Renal cortex interstitium (tissue), 15 donors: ENCODE measurements around the gene CASP2. TPM values are rescaled to one million over a fixed set of nuclear protein-coding genes. Genes with fewer than 3 reads are reported as not detected.

Experiments
- DNase-seq, 11 donors: peaks; one replicate each; pipeline ENCODE4 v3.0.0-alpha.2; 2013; ENCODE audit warnings: low read depth in 9 of 11, low spot score in 4 of 11; ENCODE audit errors: extremely low read depth in 1 of 11
- long read RNA-seq, 16 experiments: transcript quantifications; one replicate each; lab custom pipeline, GENCODE V29; 2026
- polyA plus RNA-seq, 3 donors: library from polyadenylated mRNA; unstranded; fragments of 120-200 nt; gene quantifications; one replicate each; pipeline ENCODE4 v1.2.1, GENCODE V29; 2013; ENCODE audit not compliant: insufficient read length in 3 of 3

CASP2 gene
- polyA plus RNA-seq, result 10 to 100 TPM; 47.5 to 58.4 (median 53.1) TPM
- long read RNA-seq, donor 1, full-length matches to known transcripts, result 8 of 8 reads
- long read RNA-seq, donor 1, partial matches to known transcripts, result 0 of 8 reads
- long read RNA-seq, donor 1, other reads (novel, unspliced or antisense), result 0 of 8 reads
- long read RNA-seq, donor 2, full-length matches to known transcripts, result 4 of 4 reads
- long read RNA-seq, donor 2, partial matches to known transcripts, result 0 of 4 reads
- long read RNA-seq, donor 2, other reads (novel, unspliced or antisense), result 0 of 4 reads
- long read RNA-seq, donor 3, full-length matches to known transcripts, result 6 of 6 reads
- long read RNA-seq, donor 3, partial matches to known transcripts, result 0 of 6 reads
- long read RNA-seq, donor 3, other reads (novel, unspliced or antisense), result 0 of 6 reads
- long read RNA-seq, donor 4, full-length matches to known transcripts, result 4 of 4 reads
- long read RNA-seq, donor 4, partial matches to known transcripts, result 0 of 4 reads
- long read RNA-seq, donor 4, other reads (novel, unspliced or antisense), result 0 of 4 reads
- long read RNA-seq, donor 5, result 0 reads
- long read RNA-seq, donor 6, full-length matches to known transcripts, result 7 of 7 reads
- long read RNA-seq, donor 6, partial matches to known transcripts, result 0 of 7 reads
- long read RNA-seq, donor 6, other reads (novel, unspliced or antisense), result 0 of 7 reads
- long read RNA-seq, donor 7, full-length matches to known transcripts, result 4 of 4 reads
- long read RNA-seq, donor 7, partial matches to known transcripts, result 0 of 4 reads
- long read RNA-seq, donor 7, other reads (novel, unspliced or antisense), result 0 of 4 reads
- long read RNA-seq, donor 8, result 0 reads
- long read RNA-seq, donor 9, full-length matches to known transcripts, result 5 of 11 reads
- long read RNA-seq, donor 9, partial matches to known transcripts, result 6 of 11 reads
- long read RNA-seq, donor 9, other reads (novel, unspliced or antisense), result 0 of 11 reads
- long read RNA-seq, donor 10, full-length matches to known transcripts, result 7 of 7 reads
- long read RNA-seq, donor 10, partial matches to known transcripts, result 0 of 7 reads
- long read RNA-seq, donor 10, other reads (novel, unspliced or antisense), result 0 of 7 reads
- long read RNA-seq, donor 11, full-length matches to known transcripts, result 6 of 6 reads
- long read RNA-seq, donor 11, partial matches to known transcripts, result 0 of 6 reads
- long read RNA-seq, donor 11, other reads (novel, unspliced or antisense), result 0 of 6 reads
- long read RNA-seq, donor 12, full-length matches to known transcripts, result 3 of 3 reads
- long read RNA-seq, donor 12, partial matches to known transcripts, result 0 of 3 reads
- long read RNA-seq, donor 12, other reads (novel, unspliced or antisense), result 0 of 3 reads
- long read RNA-seq, donor 13, result 0 reads
- long read RNA-seq, donor 14, full-length matches to known transcripts, result 3 of 13 reads
- long read RNA-seq, donor 14, partial matches to known transcripts, result 10 of 13 reads
- long read RNA-seq, donor 14, other reads (novel, unspliced or antisense), result 0 of 13 reads
- long read RNA-seq, donor 15, full-length matches to known transcripts, result 5 of 5 reads
- long read RNA-seq, donor 15, partial matches to known transcripts, result 0 of 5 reads
- long read RNA-seq, donor 15, other reads (novel, unspliced or antisense), result 0 of 5 reads
- long read RNA-seq, donor 16, full-length matches to known transcripts, result 21 of 21 reads
- long read RNA-seq, donor 16, partial matches to known transcripts, result 0 of 21 reads
- long read RNA-seq, donor 16, other reads (novel, unspliced or antisense), result 0 of 21 reads

DNA sequence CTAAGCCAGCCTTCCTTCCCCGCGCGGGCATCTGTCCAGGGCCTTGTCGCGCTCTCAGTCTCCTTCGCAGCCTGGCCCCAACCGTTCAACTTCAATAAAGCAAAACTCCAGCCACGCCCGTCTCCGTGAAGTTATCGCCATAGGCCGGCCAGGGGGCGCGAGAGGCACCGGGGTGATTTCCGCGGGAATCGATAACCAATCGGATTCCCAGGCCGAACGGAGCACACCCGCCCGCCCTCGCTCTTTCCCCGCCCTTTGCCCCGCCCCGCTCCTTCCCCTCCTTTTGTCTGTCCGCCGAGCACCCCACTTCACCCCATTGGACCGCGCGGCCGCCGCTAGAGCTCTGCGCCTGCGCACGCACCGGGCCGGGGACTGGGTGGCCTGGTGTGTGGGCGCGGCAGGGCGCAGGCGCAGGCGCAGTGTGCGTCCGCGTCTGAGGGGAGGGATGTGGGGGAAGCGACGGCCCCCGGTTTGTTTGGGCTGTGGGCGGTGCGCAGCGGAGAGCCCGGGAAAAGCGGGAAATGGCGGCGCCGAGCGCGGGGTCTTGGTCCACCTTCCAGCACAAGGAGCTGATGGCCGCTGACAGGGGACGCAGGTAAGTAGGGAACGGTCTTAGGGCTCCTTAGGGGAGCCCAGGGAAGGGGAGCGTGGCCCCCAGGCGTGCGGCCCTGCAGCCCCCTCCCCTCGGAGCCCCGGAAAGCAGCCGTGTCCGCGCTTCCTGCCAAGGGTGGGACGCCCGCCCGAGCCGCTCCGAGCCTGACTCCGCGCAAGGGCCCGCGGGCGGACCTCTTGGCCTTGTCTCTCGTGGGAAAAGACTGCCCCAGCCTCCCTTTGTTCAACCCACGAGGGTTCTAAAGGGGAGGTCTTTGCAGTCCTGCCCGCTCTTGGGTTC is at the start of gene CASP2:
CASP2 (plus strand) TSS at position 417 of the 892 bp plus-strand sequence; CDS start at position 522, 105 bp downstream.
- peak; percentile 81 to 97 (median 93) for DNase-seq

DNA sequence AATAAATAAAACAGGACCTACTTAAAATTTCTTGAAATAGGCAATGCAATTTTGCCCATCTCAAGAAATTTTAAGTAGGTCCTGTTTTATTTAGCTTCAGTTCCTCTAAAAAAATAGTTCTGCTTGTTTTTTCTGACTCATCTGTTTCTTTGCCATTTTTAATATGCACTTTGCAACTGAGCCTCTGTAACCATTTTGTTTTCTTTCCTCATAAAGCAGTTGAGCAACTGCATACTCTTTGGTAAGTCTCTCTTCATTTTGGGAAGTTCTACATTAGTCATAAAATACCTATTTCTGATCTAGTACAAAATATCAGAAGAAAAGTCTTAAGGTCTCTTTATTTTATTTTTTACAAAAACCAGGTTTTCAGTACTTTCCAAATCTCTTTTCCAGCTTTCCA is 48.3 kb upstream of the CASP2 start:
- DNase-seq, result no peak

DNA sequence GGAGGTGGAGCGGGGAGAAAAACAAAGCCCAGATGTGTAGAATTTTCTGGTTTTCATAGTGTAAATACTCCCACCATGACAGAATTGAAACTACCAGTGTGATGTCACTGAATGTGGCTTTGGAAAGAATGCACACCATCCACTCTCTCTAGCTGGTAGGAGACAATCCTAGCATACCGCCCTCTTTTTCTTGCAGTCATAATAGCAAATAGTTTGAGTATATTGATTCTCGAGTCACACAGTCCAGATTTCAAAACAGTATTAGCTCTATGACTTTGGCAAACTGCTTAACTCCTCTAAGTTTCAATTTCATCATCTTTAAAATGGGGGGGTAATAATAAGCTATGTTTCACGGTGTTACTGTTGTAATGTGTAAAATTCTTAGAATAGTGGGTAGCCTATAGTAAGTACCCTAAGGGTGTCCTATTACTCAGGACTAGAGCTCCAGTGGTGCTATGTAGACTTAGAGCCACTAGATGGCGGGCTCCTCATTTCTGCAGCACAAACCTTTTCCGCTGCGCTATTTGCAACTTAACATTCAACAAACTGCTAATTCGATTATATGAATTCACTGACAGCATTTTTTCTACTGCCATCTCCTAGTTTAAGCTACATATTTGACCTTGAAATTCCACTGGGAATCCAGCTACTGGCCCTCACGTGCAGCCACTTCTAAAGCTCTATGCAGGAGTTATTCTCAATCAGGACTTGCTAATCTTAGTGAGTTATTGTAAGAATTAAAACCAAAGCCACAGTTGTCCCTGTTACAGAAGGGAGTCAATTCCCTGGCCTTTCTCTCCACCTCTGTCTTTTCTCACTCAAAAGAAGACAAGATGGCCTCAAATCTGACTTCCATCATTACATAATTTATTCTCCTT is 47.6 kb upstream of the CASP2 start:
- DNase-seq, result peak in 10 of 11 donors; percentile 57 to 80 (median 68)

DNA sequence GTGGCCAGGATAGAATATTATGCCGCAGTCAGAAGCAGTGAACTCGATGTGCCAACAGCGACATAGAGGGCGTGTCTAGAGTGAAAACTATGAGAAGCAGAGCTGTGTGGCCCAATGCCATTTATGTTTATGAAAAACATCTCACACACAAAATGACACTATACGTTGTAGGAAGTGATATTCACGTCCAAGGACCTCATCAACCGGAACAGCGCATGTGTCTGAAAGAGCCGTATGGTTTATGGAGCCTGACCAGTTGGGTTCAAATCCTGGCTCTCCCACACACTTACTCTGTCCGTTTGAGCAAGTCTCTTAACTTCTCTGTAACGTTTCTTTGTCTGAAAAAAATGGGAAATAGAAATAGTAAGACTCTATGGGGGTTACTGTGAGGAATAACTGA is 45.8 kb upstream of the CASP2 start:
- no peak for DNase-seq

DNA sequence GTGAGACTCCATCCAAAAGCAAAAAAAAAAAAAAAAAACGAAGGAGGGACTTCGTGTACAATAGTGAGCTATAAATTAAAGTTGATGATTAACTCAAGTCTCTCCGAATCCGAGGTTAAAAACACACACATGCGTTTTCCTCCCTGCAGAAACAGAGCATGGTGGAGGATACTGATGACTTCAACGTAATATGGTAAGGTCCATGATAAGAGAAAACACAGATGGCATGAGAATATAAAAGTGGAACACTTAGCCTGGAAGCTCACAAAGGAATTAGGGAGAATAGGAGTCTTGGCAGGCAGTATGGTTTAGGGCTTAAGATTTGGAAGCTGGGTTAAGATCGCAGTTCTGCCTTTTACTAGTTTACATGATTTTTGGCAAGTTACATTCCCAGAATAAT is 45.0 kb upstream of the CASP2 start:
- no peak for DNase-seq

DNA sequence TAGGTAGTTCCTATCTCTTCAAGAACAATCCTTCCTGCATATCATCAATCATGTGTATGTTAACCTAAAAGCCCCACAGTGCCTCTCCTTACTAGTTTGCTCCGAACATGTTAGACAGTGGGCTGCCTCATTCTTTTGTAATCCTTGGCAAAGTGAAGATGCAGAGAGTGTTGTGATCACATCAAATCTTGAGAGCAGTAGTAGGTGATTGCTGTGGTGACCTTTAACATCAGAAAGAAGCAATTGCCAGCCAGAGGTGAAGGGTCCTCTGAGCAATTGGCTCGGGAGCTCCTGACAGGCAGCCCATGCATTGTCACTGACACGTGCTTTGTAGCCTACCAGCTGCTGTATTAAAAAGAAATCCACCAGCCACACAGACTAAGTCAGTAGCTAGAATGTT is 44.5 kb upstream of the CASP2 start:
- no peak for DNase-seq

DNA sequence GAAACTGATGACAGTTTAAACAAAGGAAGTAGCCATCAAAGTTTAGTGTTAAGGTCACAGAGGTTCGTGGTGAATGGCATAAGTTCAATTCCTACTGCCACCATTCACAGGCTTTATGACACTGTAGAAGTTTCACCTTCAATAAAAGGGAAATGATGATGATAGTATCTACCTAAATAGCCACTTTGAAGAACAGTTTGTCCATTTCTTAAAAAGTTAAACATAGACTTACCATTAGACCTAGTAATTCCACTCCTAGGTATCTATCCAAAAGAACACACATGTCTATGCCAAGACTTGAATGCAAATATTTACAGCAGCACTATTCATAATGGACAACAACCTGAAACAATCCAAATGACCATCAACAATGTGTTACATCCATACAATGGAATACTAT is 43.8 kb upstream of the CASP2 start:
- no peak for DNase-seq

DNA sequence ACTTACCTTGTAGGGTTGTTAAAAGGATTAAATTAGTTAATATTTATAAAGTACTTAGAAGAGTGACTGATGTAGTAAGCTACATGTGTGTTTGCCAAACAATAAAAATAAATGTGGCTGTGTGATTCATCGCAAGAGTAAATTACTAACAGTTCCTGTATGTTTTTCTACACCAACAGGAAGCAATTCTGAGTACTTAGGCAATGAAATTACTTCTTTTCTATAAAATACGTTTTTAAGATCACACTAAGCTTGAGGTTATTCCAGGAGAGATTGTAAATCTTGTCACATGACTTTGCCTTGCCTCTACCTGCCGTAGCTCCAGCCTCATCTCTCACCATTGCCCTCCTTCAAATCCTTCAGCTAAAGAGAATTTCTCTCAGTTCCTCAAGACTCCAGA is 43.0 kb upstream of the CASP2 start:
- DNase-seq, result no peak

DNA sequence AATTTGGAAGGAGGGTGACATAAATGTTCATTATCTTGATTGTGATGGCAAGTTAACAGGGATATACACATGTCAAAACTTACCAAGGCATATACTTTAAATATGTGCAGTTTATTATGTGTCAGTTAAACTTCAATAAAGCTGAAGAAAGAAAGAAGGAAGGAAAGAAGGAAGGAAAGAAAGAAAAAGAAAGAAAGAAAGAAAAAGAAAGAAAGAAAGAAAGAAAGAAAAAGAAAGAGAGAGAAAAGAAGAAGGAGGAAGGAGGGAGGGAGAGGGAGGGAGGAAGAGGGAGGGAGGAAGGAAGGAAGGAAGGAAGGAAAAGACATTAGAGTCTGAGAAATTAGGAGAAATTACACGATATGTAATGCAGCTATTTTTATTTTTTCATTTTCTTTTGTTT is 40.8 kb upstream of the CASP2 start:
- no peak for DNase-seq

DNA sequence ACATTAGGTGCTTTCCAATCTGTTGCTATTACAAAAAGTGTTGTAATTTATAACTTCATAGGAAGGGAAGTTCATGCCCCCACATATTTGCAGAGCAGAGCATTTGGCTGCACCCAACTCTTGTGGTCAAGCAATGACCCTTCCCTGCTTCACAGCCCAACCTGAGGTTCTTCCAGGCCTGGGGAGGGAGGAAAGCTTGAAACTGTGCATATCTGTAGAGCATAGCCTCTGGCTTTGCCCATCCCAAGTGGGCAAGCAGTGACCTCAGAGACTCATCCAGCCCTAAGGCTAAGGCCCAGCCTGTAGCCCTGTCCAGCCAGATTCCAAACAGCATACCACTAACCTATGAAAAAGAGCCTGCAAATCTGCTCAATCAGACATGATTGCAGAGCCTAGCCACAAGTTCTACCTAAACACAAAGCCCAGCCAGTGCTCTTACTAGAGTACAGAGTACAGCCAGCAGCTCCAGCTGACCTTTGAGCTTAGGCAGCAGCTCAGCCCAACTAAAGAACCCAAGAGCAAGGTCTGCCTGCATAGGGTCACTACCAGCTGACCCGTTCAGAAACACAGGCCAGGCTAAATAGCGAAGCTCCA is 39.3 kb upstream of the CASP2 start:
- no peak for DNase-seq

DNA sequence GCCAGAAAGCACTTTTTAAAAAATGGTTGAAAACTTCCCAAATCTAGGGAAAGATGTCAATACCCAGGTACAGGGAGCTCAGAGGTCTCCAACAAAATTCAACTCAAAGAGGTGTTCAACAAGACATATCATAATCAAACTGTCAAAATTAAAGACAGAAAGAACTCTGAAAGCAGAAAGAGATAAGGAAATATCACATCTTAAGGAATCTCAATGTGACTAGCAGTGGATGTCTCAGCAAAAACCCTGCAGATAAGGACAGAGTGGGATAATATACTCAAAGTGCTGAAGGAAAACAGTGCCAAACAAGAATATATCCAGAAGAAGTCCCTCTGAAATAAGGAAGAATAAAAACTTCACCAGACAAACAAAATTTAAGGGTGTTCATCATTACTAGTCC is 38.0 kb upstream of the CASP2 start:
- no peak for DNase-seq

DNA sequence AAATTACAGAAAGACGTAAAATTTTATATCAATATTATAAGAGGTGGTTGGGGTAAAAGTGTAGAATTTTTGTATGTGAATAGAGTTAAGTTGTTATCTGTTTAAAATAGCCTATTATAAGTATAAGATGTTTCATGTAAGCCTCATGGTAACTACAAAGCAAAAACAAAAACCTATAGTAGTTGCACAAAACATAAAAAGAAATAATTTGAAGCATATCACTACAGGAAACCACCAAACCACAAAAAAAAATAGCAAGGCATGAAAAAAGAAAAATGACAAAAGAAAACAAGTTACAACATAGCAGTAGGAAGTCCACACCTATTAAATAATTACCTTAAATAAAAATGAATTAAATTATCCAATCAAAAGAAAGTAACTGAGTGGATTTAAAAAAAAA is 37.3 kb upstream of the CASP2 start:
- no peak for DNase-seq

DNA sequence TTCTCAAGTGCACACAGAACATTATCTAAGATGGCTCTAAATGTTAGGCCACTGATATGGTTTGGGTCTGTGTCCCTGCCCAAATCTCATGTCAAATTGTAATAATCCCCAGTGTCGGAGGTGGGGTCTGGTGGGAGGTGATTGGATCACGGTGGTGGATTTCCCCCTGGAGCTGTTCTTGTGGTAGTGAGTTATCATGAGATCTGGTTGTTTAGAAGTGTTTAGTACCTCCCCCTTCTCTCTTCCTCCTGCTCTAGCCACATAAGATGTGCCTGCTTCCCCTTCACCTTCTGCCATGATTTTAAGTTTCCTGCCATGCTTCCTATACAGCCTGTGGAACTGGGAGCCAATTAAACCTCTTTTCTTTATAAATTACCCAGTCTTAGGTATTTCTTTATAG is 36.1 kb upstream of the CASP2 start:
- DNase-seq, result no peak

DNA sequence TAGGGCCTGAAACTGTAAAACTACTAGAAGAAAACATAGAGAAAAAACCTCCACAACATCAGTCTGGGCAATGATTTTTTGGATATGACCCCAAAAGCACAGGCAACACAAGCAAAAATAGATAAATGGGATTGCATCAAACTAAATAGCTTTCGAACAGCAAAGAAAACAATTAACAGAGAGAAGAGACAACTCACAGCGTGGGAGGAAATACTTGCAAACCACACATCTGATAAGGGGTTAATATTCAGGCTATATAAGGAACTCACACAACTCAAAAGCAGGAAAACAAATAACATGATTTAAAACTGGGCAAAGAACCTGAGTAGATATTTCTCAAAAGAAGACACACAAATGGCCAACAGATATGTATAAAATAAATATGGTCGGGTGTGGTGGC is 32.6 kb upstream of the CASP2 start:
- DNase-seq, result no peak

DNA sequence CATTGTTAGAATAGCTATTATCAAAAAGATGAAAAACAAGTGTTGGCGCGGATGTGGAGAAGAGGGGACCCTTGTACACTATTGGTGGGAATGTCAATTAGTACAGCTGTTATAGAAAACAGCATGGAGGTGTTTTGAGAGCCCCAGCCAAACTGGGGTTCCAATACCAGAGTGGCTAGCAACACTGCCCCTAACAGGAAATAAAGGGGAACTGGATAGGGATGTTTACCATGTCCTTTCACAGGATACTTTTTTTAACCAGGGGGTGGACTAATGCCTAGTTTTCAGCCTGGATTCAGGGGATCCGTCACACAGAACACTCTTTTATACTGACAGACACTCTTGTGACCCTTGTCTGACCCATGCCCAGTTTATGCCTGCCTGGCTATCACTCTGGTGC is 31.8 kb upstream of the CASP2 start:
- DNase-seq, result no peak

DNA sequence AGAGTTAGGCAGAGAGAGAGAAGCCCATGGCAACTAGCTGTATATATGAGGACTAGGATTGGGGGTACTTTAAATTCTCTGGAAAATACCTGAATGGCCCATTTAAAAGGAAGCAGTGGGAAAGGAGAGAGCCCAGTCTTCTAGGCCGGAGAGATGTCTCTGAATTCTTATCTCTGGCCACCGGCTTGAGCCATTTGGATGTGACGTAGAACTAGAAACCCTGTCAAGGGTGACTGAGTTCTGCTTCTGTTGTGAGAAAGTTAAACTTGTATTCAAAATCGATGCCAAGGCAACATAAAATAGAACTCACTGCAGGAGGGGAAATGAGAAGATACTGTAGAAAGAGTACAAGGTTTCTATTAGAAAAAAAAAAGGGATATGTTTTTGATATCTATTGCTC is 31.2 kb upstream of the CASP2 start:
- DNase-seq, result no peak
